ENCODE measurements around the gene CAPZB.

Gene CAPZB

DNA sequence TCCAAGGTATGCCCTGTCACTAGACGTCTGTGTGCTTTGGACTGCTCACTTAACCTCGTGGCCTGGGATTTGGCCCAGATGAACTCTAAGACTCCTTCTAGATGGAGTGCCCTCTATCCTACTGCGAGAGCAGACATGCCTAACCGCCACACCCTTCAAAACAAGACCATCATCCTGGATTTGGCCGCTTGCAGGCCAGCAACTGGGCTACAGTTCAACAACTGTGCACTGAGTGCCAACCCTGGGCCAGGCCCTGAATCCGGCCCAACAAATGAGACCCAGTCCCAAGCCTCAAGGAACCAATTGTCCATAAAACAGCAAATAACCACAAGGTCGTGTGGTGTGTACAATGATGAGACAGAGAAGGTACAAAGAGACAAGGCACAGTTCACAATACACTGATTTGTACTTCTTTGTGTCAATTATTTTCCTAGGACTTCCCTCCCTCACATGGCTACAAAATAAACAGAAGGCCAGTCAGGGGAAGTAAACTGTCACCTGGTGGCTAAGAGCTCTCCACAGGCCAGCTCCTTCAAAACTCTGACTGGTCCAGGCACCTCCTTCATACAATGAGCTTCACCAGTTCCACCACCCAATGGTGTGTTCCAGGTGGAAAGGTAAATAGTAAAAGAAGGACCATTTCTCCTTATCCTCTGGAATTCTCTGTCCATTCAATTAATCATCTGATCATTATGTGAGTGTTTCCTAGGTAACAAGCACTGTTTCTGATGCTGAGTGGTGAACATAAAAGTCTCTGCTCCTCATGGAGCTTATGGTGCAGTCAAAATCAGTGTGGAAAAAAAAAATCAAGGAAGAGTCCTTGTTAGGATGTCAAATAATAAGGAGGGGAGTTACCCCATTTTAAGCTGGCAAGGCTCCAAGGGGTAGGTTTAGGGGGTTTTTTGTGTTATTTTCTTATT lies 60.4 kb downstream of the CAPZB start:
- no peak overlapping the region for H3K4me3 ChIP-seq (ENCODE audit: low read depth, low read length)
- DNase-seq (ENCODE audit: low read depth), result no peak
- TF ChIP-seq, protein P1, sequence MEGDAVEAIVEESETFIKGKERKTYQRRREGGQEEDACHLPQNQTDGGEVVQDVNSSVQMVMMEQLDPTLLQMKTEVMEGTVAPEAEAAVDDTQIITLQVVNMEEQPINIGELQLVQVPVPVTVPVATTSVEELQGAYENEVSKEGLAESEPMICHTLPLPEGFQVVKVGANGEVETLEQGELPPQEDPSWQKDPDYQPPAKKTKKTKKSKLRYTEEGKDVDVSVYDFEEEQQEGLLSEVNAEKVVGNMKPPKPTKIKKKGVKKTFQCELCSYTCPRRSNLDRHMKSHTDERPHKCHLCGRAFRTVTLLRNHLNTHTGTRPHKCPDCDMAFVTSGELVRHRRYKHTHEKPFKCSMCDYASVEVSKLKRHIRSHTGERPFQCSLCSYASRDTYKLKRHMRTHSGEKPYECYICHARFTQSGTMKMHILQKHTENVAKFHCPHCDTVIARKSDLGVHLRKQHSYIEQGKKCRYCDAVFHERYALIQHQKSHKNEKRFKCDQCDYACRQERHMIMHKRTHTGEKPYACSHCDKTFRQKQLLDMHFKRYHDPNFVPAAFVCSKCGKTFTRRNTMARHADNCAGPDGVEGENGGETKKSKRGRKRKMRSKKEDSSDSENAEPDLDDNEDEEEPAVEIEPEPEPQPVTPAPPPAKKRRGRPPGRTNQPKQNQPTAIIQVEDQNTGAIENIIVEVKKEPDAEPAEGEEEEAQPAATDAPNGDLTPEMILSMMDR (IDR thresholded peaks at IDR 0.05; ENCODE audit: low read depth, low read length), result no peak

DNA sequence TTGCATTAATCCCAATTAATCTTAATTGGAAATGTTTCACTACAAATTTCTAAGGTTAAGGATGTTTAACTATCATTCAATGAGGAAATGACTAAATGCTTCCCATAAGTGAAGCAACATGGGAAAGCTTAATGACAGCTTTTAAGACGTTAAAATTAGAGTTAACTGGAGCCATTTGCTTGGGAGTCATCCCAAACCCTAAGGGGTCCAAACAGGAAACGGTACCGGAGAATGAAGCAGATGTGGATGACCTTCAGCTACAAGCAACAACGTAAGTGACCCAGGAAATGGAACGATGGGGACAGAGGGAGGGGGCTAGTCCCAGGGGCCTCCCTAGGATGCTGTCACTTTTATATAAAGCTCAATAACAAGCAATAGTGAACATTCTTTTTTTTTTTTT lies 62.2 kb downstream of the CAPZB start:
- H3K4me3 ChIP-seq (ENCODE audit: low read depth, low read length), result no peak overlapping the region
- no peak for DNase-seq (ENCODE audit: low read depth)
- TF ChIP-seq, protein P1 (IDR thresholded peaks at IDR 0.05; ENCODE audit: low read depth, low read length), result no peak
- TF ChIP-seq, protein P2, sequence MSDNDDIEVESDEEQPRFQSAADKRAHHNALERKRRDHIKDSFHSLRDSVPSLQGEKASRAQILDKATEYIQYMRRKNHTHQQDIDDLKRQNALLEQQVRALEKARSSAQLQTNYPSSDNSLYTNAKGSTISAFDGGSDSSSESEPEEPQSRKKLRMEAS (IDR thresholded peaks at IDR 0.05; ENCODE audit: low read depth, low read length), result no peak
- TF ChIP-seq POLR2A (IDR thresholded peaks at IDR 0.05; ENCODE audit: extremely low read depth, insufficient read length) (no peak), MYC (IDR thresholded peaks at IDR 0.05; ENCODE audit: low read depth, low read length) (no peak)

DNA sequence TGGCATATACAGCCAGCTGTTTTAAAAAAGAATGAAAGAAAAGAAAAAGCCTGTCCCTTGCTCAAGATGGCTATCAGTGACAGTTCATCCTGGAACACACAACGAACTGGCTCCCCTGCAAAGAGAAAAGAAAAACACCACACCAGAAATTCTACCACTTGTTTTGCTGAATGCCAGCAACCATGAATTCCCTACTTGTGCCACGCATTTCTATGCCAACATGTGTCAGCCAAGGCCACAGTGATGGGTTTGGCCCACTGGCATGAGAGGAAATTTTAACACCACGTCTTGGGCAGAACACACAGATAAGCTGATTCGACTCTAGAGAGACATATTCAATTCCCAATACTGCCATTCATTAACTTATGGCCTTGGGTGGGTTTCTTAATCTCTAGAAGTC lies 64.0 kb downstream of the CAPZB start:
- TF ChIP-seq POLR2A (IDR thresholded peaks at IDR 0.05; ENCODE audit: extremely low read depth, insufficient read length), result no peak
- TF ChIP-seq MYC (IDR thresholded peaks at IDR 0.05; ENCODE audit: low read depth, low read length), result no peak
- TF ChIP-seq, protein P1 (IDR thresholded peaks at IDR 0.05; ENCODE audit: low read depth, low read length), result no peak
- TF ChIP-seq, protein P2 (IDR thresholded peaks at IDR 0.05; ENCODE audit: low read depth, low read length), result no peak
- H3K4me3 ChIP-seq (ENCODE audit: low read depth, low read length), result no peak overlapping the region
- no peak for DNase-seq (ENCODE audit: low read depth)

DNA sequence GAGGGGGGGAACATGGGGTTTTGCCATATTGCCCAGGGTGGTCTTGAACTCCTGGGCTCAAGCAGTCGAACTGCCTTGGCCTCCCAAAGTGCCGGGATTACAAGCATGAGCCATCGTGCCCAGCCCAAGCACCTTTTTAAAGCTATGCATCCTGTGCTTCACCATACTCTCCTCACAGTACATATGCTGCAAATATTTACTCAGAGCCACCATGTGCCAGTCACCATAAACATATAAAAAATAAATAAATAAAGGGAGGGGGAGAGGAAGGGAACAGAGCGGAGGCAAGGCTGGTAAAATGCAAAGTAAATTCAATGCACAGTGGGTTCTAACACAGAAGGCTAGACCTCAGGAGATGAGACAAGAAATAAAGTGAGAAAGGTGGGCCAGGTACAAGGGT lies 64.7 kb downstream of the CAPZB start:
- DNase-seq (ENCODE audit: low read depth), result no peak
- TF ChIP-seq POLR2A (IDR thresholded peaks at IDR 0.05; ENCODE audit: extremely low read depth, insufficient read length), result no peak
- no peak for TF ChIP-seq MYC (IDR thresholded peaks at IDR 0.05; ENCODE audit: low read depth, low read length)
- TF ChIP-seq, protein P2 (IDR thresholded peaks at IDR 0.05; ENCODE audit: low read depth, low read length), result no peak
- TF ChIP-seq, protein P1 (IDR thresholded peaks at IDR 0.05; ENCODE audit: low read depth, low read length), result no peak
- H3K4me3 ChIP-seq (ENCODE audit: low read depth, low read length), result no peak overlapping the region

DNA sequence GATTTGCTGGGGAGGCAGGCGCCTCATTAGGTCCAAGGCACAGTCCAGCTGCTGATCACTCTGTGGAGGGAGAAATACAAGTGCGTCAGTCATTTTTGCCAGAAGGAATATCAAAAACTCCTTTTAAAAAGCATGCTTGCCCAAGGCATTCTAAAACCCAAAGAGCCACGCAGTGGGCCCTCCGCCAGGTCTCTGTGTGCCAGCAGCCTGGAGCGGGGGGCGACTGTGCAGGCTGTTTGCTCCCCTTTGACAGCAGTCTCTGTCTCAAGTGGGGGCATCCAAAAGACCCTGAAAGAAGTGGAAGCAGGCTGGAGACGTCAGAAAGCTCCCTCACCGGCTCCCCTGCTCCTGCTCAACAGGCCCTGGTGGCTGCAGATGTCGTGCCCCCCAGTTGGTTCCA lies 65.6 kb downstream of the CAPZB start:
- no peak for DNase-seq (ENCODE audit: low read depth)
- no peak for TF ChIP-seq POLR2A (IDR thresholded peaks at IDR 0.05; ENCODE audit: extremely low read depth, insufficient read length)
- TF ChIP-seq, protein P1 (IDR thresholded peaks at IDR 0.05; ENCODE audit: low read depth, low read length), result no peak
- TF ChIP-seq MYC (IDR thresholded peaks at IDR 0.05; ENCODE audit: low read depth, low read length), result no peak
- TF ChIP-seq, protein P2 (IDR thresholded peaks at IDR 0.05; ENCODE audit: low read depth, low read length), result no peak
- H3K4me3 ChIP-seq (ENCODE audit: low read depth, low read length), result no peak overlapping the region

Data from NB4 (cell line).